Gastrocnemius medialis (tissue), 4 donors: ENCODE measurements around the gene PLXNA2. TPM values are rescaled to one million over a fixed set of nuclear protein-coding genes. Genes with fewer than 3 reads are reported as not detected.

Source experiments
- ATAC-seq, 2 donors: fragments of 150-250 bp; one replicate each; pipeline ENCODE4 v1.9.1; 2016
- DNase-seq, 2 donors: peaks; one replicate each; pipeline ENCODE4 v3.0.0-alpha.2; 2019
- H3K27ac ChIP-seq, 4 donors: fragments of 200-600 bp; sonication (generic); 1 replicate in 1 of 4; 2 replicates in 3 of 4; pipeline ENCODE4 v1.5.1; 2016 to 2018; ENCODE audit warnings: mild to moderate bottlenecking in 2 of 4, moderate library complexity in 1 of 4
- H3K27me3 ChIP-seq, 3 donors: fragments of 200-600 bp; sonication (generic) in 2 of 3; 1 replicate in 1 of 3; 2 replicates in 2 of 3; pipeline versions ENCODE4 v1.5.1 to v1.6.0; 2016 to 2019; ENCODE audit warnings: mild to moderate bottlenecking in 1 of 3, moderate library complexity in 1 of 3
- H3K36me3 ChIP-seq, 2 donors: fragments of 200-600 bp; sonication (generic) in 1 of 2; one replicate each; pipeline ENCODE4 v1.5.1; 2017 to 2018
- H3K4me1 ChIP-seq, 2 donors: fragments of 200-600 bp; sonication (generic) in 1 of 2; one replicate each; pipeline ENCODE4 v1.5.1; 2016 to 2017; ENCODE audit warnings: mild to moderate bottlenecking in 2 of 2
- H3K4me3 ChIP-seq, 4 donors: fragments of 200-600 bp; sonication (generic) in 3 of 4; 1 replicate in 1 of 4; 2 replicates in 3 of 4; pipeline ENCODE4 v1.5.1; 2016 to 2019; ENCODE audit warnings: mild to moderate bottlenecking in 2 of 4
- H3K9me3 ChIP-seq, 3 donors: fragments of 200-600 bp; sonication (generic) in 2 of 3; 1 replicate in 1 of 3; 2 replicates in 2 of 3; pipeline ENCODE4 v1.5.1; 2016 to 2019
- CTCF ChIP-seq, 5 experiments: fragments of 450-650 bp in 3 of 5; fragments of 200-600 bp in 2 of 5; sonication (generic) in 2 of 5; IDR thresholded peaks in 4 of 5; conservative IDR thresholded peaks in 1 of 5; 1 replicate in 4 of 5; 2 replicates in 1 of 5; pipeline ENCODE4 v1.5.1; 2016 to 2019; ENCODE audit warnings: antibody characterized with exemption in 5 of 5, mild to moderate bottlenecking in 3 of 5, moderate library complexity in 3 of 5
- POLR2A ChIP-seq, 2 donors: fragments of 450-650 bp; IDR thresholded peaks; one replicate each; pipeline ENCODE4 v1.6.1; 2017; ENCODE audit warnings: antibody characterized with exemption in 2 of 2, mild to moderate bottlenecking in 2 of 2, moderate library complexity in 2 of 2
- in situ Hi-C, 4 donors: fragments of 200-750 bp; cut with MboI; loops; one replicate each; pipeline versions ENCODE4 v1.15.0 to v1.8.0; 2017; ENCODE audit warnings: low sequenced_read_pairs in 4 of 4
- intact Hi-C: fragments of 100-400 bp; cut with DNase I; formaldehyde crosslinking; loops from one replicate; pipeline ENCODE4 v1.15.1; 2023; ENCODE audit warnings: low total_unique reads
- total RNA-seq, 4 donors: library from RNA; depleted of rRNA; stranded (reverse); fragments of >200 nt; gene quantifications; one replicate each; pipeline versions ENCODE4 v1.1.0 to v1.2.3, GENCODE V29; 2016

Gene PLXNA2
- total RNA-seq, 4 donors from 2014 or later = 12.4 to 20.0 (median 16.2) TPM

GRCh38 chr1:208131621-208132286, 112.4 kb downstream of the PLXNA2 start:
- in situ Hi-C loops = loop anchor here (5.0 to 10.0 kb wide), 2 partner anchors 113 to 116 kb away; partner anchors contain the start of gene PLXNA2 (in 3 of the 4)

GRCh38 chr1:208129487-208129886, 114.7 kb downstream of the PLXNA2 start:
- Histone ChIP-seq H3K36me3 (no peaks in the 10 kb centered on the region), H3K27ac (no peak overlapping the region), H3K27me3 (no peaks in the 10 kb centered on the region), H3K4me3 (no peak overlapping the region), H3K9me3 (no peaks in the 10 kb centered on the region), H3K4me1 (peaks cover 39 to 44% of the 10 kb centered on the region in 2 donors)
- intact Hi-C loops (no loop called here), in situ Hi-C loops (no loop called here)
- TF ChIP-seq CTCF (IDR thresholded peaks at IDR 0.05 in 4 of 5, conservative IDR thresholded peaks at IDR 0.05 in 1 of 5) (no peak), POLR2A (IDR thresholded peaks at IDR 0.05) (no peak)
- ATAC-seq (no peak), DNase-seq (no peak)

More at GRCh38 chr1:208131621-208132286, 112.4 kb downstream of the PLXNA2 start:
- TF ChIP-seq CTCF (IDR thresholded peaks at IDR 0.05 in 4 of 5, conservative IDR thresholded peaks at IDR 0.05 in 1 of 5) (no peak), POLR2A (IDR thresholded peaks at IDR 0.05) (no peak)
- intact Hi-C loops = loop anchor here (1.0 kb wide), 1 partner anchor 113 kb away; the partner anchor contains the start of gene PLXNA2
- Histone ChIP-seq H3K36me3 (no peaks in the 10 kb centered on the region), H3K27me3 (no peaks in the 10 kb centered on the region), H3K9me3 (no peaks in the 10 kb centered on the region), H3K4me1 (peaks cover 61 to 65% of the 10 kb centered on the region in 2 donors), H3K27ac (peak overlapping the region; percentile 49 to 86 (median 80)), H3K4me3 (no peak overlapping the region)
- ATAC-seq (no peak), DNase-seq (no peak)

- no peak overlapping the region for H3K27ac ChIP-seq
- no peaks in the 10 kb centered on the region for H3K36me3 ChIP-seq
- in situ Hi-C loops = no loop called here
These were observed 115.1 kb downstream of the PLXNA2 start for GRCh38 chr1:208129060-208129459.

GRCh38 chr1:208127792-208128529, 116.2 kb downstream of the PLXNA2 start:
- H3K36me3 ChIP-seq = no peaks in the 10 kb centered on the region
- TF ChIP-seq CTCF (IDR thresholded peaks at IDR 0.05 in 4 of 5, conservative IDR thresholded peaks at IDR 0.05 in 1 of 5) = no peak
- no peak for TF ChIP-seq POLR2A (IDR thresholded peaks at IDR 0.05)
- DNase-seq (no peak), ATAC-seq (peak in 1 of 2 donors; percentile 17)
- no peaks in the 10 kb centered on the region for H3K27me3 ChIP-seq
- intact Hi-C loops (no loop called here), in situ Hi-C loops (no loop called here)
- peaks cover 24 to 31% of the 10 kb centered on the region in 2 donors for H3K4me1 ChIP-seq
- peak overlapping the region; percentile 17 to 45 (median 28) for H3K27ac ChIP-seq
- H3K9me3 ChIP-seq = no peaks in the 10 kb centered on the region
- no peak overlapping the region for H3K4me3 ChIP-seq

More at GRCh38 chr1:208129060-208129459, 115.1 kb downstream of the PLXNA2 start:
- H3K4me1 ChIP-seq = peaks cover 35 to 40% of the 10 kb centered on the region in 2 donors
- no peaks in the 10 kb centered on the region for H3K27me3 ChIP-seq
- no peak overlapping the region for H3K4me3 ChIP-seq
- DNase-seq = no peak
- H3K9me3 ChIP-seq = no peaks in the 10 kb centered on the region
- TF ChIP-seq POLR2A (IDR thresholded peaks at IDR 0.05) = no peak
- no peak for ATAC-seq
- intact Hi-C loops = no loop called here

GRCh38 chr1:208127284-208127683, 116.9 kb downstream of the PLXNA2 start:
- intact Hi-C loops = no loop called here
- H3K27ac ChIP-seq = peak overlapping the region in 2 of 4 donors; percentile 20 to 45
- H3K4me1 ChIP-seq = peaks cover 17 to 24% of the 10 kb centered on the region in 2 donors
- TF ChIP-seq CTCF (IDR thresholded peaks at IDR 0.05 in 4 of 5, conservative IDR thresholded peaks at IDR 0.05 in 1 of 5) (no peak), POLR2A (IDR thresholded peaks at IDR 0.05) (no peak)
- no peaks in the 10 kb centered on the region for H3K36me3 ChIP-seq
- no peaks in the 10 kb centered on the region for H3K27me3 ChIP-seq
- DNase-seq = no peak
- ATAC-seq = no peak
- in situ Hi-C loops = no loop called here
- H3K9me3 ChIP-seq = no peaks in the 10 kb centered on the region
- no peak overlapping the region for H3K4me3 ChIP-seq
